Medulla oblongata (tissue), 1 donor: ENCODE results near the gene CBX8.

Experiments
- DNase-seq: peaks from one replicate; pipeline ENCODE4 v3.0.0-alpha.2; 2015; ENCODE audit errors: extremely low spot score

The CBX8 gene

DNA sequence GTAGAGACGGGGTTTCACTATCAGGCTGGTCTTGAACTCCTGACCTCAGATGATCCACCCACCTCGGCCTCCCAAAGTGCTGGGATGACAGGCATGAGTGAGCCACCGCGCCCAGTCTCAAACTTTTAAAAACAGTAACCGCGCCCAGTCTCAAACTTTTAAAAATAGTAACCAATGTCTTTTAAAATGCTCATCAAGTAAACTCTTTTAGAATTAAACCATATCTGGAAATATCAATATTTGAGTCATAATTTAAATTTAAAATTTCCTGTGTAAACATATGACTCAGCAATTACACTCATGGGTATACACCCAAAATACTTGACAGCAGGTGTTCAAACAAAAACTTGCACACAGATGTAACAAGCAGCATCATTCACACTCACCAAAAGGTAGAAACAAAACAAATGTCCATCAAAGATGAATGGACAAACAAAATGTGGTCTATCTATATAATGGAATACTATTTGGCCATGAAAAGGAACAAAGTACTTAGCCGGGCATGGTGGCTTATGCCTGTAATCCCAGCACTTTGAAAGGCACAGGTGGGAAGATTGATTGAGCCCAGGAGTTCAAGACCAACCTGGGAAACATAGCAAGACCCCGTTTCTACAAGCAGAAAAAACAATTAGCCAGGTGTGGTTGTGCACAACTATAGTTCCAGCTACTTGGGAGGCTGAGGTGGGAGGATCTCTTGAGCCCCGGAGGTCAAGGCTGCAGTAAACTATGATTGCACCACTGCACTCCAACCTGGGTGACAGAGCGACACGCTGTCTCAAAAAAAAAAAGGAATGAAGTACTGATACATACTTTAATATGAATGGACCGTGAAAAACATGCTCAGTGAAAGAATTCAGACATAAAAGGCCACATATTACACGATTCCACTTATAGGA is 46.0 kb downstream of the CBX8 start:
- DNase-seq = no peak

DNA sequence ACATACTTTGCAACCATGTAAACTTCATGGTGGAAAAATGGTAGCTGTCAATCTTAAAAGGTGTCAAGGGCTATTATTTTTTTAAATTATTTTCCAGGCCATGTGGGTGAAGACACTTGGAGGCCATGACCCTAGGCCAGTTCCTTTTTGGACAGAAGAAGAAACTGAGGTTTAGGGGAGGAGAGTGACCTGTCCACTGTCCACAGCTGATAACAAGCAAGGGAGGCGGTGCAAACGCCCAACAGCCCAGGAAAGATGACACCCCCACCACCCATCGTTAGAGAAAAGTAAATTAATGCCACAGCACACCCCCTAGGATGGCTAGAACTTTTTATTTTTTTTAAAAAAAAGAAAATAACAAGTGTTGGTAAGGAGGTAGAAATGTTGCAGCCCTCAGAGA is 46.9 kb downstream of the CBX8 start:
- DNase-seq = no peak

DNA sequence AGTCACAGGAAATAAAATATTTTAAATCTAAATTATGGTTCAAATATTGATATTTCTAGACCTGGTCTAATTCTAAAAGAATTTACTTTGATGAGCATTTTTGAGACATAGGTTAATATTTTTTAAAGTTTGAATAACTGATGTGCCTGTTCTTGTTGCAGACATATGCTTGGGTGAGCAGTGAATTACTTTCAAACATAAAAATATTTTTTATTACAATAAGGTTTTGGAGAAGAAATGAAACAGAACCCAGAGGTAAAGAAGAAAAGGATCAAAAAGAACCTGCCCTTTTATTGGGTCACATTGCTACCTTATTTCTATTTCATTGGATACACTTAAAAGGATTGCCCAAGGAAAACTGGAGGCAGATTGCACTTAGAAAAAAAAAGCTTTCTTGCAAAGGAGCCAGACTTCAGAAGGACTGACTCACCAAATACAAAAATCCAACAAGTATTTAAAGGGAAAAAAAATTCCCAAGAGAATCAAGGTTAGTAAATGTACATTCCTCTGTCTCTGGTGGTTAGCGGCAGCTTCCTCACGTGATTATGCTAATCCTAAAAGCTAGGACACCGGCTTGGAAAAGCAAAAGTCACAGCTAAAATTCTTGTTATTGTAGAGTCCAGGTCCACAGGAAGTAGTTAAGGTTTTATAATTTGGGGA is 47.6 kb downstream of the CBX8 start:
- DNase-seq = no peak

DNA sequence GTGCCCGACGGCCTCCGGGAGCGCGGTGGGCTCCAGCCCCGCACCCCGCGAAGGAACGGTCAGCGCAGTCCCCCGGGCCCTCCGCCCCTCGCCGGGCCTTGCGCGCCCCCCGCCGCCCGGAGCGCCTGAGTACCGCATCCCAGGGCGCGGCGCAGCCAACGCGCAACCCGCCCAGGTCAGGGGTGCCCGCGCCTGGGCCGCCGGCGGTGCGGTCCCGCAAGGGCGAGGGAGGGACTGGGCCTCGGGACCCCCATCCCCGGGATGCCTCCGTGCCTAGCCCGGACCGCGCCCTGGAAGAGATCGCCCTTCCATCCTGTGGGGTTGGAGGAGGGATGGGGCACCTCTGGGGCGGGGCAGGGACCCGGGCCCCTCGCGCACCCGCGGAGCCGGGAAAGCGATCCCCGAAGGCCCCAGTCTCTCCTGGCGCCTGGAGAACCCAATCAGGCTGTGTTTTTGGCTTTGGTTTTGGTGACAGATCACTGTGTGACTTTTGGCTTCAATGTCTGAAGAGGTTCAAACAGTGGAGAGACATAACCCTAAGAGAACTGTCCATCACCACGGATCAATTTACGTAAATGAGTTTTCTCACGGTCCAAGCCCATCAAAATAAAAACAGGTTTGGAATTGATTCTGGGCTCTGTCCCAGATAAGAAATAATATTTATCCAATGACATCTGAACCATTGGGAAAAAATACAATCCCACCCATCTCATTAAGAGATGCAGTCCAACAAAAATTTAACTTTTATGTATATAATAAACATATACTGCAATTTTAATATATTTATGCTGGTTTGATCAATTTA is 48.4 kb downstream of the CBX8 start:
- no peak for DNase-seq

DNA sequence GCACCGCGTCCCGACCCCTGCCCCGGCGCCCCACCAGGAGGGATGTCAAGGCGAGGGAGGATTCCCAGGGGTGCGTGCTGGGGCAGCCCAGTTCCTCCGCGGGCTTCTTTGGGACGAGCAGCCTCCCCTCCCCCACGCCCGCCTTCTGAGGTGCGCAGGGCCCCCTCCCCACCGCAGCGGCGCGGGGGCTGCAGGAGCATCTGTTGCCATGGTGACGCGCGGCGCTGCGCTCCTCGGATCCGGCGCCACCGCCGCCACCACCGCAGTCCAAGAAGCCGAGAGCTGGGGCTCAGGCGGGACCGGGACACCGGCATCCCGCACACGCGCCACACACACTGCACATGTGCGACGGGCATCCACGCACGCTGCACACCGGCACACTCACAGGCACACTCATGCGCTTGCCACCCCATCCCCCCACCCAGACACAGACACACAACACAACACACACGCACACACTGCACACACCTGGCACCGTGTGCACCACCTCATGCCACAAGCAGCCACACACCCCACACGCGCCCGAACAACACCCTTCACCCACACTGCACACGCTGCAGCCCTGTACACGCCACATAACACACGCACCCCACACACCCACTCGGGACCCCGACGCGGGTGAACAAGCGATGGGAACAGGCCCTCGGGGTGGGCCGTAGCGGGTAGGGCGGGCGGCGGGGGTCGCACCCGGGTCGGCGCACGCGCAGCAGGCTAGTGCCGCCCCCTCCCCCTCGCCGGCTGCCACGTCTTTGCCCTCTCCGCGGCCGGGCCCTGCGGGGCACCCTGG is 49.2 kb downstream of the CBX8 start:
- DNase-seq = no peak

DNA sequence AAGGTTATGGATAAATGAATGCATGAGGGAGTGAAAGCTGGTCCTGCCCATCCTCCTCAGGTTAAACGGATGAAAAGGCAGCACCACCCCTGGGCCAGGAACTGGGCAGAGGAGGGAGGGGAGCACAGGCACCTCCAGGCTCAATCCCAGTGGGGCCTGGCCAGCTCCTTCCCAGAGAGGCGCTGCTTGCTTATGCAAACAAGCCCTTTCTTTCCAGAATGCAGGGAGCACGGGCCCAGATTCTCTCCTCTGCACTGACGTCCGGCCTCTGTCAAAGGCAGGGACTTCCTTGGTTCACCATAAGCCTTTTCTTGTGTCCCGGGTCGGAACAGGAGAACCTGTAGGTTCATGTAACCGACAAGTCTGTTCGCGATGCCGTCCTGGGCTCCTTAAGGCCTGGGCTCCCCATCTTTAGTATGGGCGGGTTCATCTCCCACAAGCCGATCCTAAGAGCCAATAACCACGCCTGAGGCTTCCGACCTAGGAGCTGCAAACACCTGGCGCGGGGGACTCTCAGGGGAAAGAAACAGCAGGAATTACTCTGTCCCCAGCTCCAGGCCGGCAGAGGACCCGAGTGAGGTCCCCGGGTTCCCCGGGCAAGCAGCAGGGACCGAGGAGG is 49.9 kb downstream of the CBX8 start:
- no peak for DNase-seq

DNA sequence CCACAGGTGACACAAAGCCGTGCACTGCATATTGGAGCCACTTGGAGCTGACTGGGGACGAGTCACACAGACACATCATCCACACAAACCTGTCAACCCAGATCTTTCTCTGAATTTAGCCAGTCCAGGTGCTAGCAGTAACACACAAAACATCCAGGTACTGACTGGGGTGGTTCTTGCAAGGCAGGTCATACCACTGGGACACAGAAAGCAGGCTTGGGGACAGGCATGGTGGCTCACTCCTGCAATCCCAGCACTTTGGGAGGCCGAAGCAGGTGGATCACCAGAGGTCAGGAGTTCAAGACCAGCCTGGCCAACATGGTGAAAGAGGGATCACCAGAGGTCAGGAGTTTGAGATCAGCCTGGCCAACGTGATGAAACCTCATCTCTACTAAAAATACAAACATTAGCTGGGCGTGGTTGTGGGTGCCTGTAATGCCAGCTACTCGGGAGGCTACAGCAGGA is 51.2 kb downstream of the CBX8 start:
- DNase-seq = no peak

DNA sequence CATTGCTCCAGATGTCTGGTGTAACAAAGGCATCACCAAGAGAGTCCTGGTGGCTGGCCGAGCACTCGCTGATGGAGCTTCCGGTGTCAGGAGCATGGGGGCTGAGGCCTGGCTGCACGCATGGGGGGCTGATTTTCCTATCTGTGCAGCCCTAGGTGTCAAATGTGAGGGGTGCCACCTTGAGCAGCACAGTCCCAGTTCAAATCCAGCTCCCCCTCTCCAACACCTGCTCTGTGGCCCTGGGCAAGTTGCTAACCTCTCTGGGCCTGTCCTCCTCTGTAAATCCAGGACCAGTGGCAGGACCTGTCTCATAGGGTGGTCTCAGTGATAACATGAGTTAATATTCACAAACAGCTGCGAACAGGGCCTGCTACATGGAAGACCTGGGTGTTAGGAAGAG is 53.3 kb downstream of the CBX8 start:
- DNase-seq = no peak

DNA sequence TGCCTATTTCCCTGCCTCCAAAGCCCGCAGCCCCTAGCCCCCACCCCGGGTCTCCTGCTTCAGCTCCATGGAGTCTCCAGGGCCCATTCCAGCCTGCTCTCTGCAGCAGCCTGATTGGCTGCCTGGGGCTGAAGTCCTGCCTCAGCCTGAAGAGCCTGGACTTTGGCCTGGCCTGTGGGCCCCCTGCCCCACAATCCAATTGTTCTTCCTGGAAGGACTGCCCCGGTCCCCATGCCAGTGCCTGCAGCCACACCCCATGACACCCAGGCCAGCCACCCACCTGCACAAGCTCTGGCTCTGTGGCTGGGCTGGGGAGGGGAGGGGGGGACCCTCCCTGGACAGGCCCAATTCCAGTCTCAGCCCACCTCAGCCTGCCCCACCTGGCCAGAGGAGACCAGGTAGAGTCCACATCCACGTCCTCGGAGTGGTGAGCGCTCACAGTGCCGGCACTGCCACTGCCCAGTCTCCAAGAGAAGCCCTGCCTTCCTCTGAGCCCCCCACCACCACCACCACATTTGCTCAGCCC is 53.9 kb downstream of the CBX8 start:
- no peak for DNase-seq

DNA sequence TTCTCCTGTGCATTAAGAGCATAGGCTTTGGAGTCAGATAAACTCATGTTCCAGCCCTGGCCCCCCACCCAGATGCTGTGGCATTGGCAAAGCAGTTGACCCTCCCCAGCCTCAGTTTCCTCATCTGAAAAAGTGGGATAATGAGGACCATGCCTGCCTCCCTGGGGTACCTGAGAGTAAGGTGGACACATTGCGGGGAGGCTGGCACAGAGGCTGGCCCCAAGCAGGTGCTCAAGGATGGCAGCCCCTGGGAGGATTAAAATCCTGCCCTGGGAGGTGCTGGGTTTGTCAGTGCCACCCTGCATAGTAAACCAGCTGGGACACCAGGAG is 54.3 kb downstream of the CBX8 start:
- no peak for DNase-seq
